IMR-90 (cell line): Measurements from ENCODE around the gene DDX31. TPM values are rescaled to one million over a fixed set of nuclear protein-coding genes. Genes with fewer than 3 reads are reported as not detected.

Experiments used
- ATAC-seq: fragments of 200-7000 bp; cut with Tn5 transposase; 2 replicates; pipeline ENCODE4 v1.9.1; 2020; ENCODE audit warnings: low read depth, mild to moderate bottlenecking, moderate library complexity
- BruUV-seq: library from RNA; stranded (reverse); fragments of 400-500 nt; replicated peaks from 2 replicates; lab custom pipeline; 2021; lab: Mats Ljungman, UMichigan
- CTCF ChIA-PET: fragments of 300-600 bp; formaldehyde crosslinking; extraction: SDS; loops from one replicate; lab custom pipeline; 2021; ENCODE audit warnings: antibody characterized with exemption; lab: Yijun Ruan, JAX
- POLR2A ChIA-PET: fragments of 300-600 bp; sonication (Branson Sonifier 250); formaldehyde crosslinking; loops from one replicate; lab custom pipeline; 2022; ENCODE audit warnings: antibody characterized with exemption; ENCODE audit not compliant: unreplicated experiment; lab: Charles Lee
- DNase-seq: peaks from one replicate; pipeline ENCODE4 v3.0.0; 2013
- H2AFZ ChIP-seq: replicated peaks from 2 replicates; pipeline ENCODE3; 2013; ENCODE audit warnings: low read length, mild to moderate bottlenecking; ENCODE audit not compliant: poor library complexity
- H2AK5ac ChIP-seq: 2 replicates; pipeline ENCODE4 v1.6.1; 2013; ENCODE audit warnings: low read depth, low read length, inconsistent platforms
- H2AK9ac ChIP-seq: replicated peaks from 2 replicates; pipeline ENCODE3; 2013; ENCODE audit warnings: mild to moderate bottlenecking, low read depth, low read length, moderate library complexity; ENCODE audit not compliant: poor library complexity
- H2BK120ac ChIP-seq: 2 replicates; pipeline ENCODE4 v1.6.1; 2013; ENCODE audit warnings: low read depth, low read length, inconsistent platforms
- H2BK15ac ChIP-seq: 3 replicates; pipeline ENCODE4 v1.6.1; 2013; ENCODE audit warnings: low read depth, low read length, inconsistent platforms
- H2BK20ac ChIP-seq: 2 replicates; pipeline ENCODE4 v1.6.1; 2013; ENCODE audit warnings: low read depth, mild to moderate bottlenecking, inconsistent platforms, low read length, moderate library complexity
- H2BK5ac ChIP-seq: 2 replicates; pipeline ENCODE4 v1.6.1; 2013; ENCODE audit warnings: mild to moderate bottlenecking, low read depth, low read length, inconsistent platforms; ENCODE audit not compliant: poor library complexity, severe bottlenecking
- H3K14ac ChIP-seq: replicated peaks from 2 replicates; pipeline ENCODE4 v1.6.1; 2013; ENCODE audit warnings: low read depth, low read length, inconsistent platforms
- H3K18ac ChIP-seq: 2 replicates; pipeline ENCODE4 v1.6.1; 2013; ENCODE audit warnings: low read depth, low read length, control low read depth
- H3K23ac ChIP-seq: 2 replicates; pipeline ENCODE4 v1.6.1; 2013; ENCODE audit warnings: low read depth, low read length, inconsistent platforms
- H3K27ac ChIP-seq: 2 replicates; pipeline ENCODE4 v1.5.1; 2013; ENCODE audit warnings: mild to moderate bottlenecking, control low read depth, low read length; ENCODE audit not compliant: insufficient read depth
- H3K27me3 ChIP-seq: 2 replicates; pipeline ENCODE4 v1.6.1; 2013; ENCODE audit warnings: low read length; ENCODE audit not compliant: control insufficient read depth, insufficient read depth
- H3K36me3 ChIP-seq: 2 replicates; pipeline ENCODE4 v1.6.1; 2013; ENCODE audit warnings: low read length, mixed read lengths; ENCODE audit not compliant: control insufficient read depth, insufficient read depth
- H3K4ac ChIP-seq: 2 replicates; pipeline ENCODE4 v1.6.1; 2013; ENCODE audit warnings: low read depth, low read length, inconsistent platforms
- H3K4me1 ChIP-seq: 2 replicates; pipeline ENCODE4 v1.6.1; 2013; ENCODE audit warnings: low read length, mixed read lengths; ENCODE audit not compliant: control insufficient read depth, insufficient read depth
- H3K4me2 ChIP-seq: 2 replicates; pipeline ENCODE4 v1.6.1; 2013; ENCODE audit warnings: low read depth, mild to moderate bottlenecking, control low read depth, low read length, moderate library complexity
- H3K4me3 ChIP-seq: 2 replicates; pipeline ENCODE4 v1.5.1; 2013; ENCODE audit warnings: low read depth, mild to moderate bottlenecking, control low read depth, low read length, moderate library complexity; ENCODE audit not compliant: insufficient read depth
- H3K56ac ChIP-seq: 2 replicates; pipeline ENCODE4 v1.6.1; 2013; ENCODE audit warnings: low read length, inconsistent platforms; ENCODE audit not compliant: insufficient read depth; ENCODE audit errors: extremely low read depth
- H3K79me1 ChIP-seq, 2 experiments: 2 replicates each; pipeline ENCODE4 v1.6.1; 2013; ENCODE audit warnings: low read length in 2 of 2, inconsistent platforms in 1 of 2, low read depth in 1 of 2
- H3K9ac ChIP-seq: 2 replicates; pipeline ENCODE4 v1.6.1; 2013; ENCODE audit warnings: low read depth, low read length, control low read depth
- H3K9me1 ChIP-seq: 2 replicates; pipeline ENCODE4 v1.6.1; 2013; ENCODE audit warnings: low read length, inconsistent platforms; ENCODE audit not compliant: insufficient read depth
- H3K9me3 ChIP-seq: 2 replicates; pipeline ENCODE4 v1.6.1; 2013; ENCODE audit warnings: low read length; ENCODE audit not compliant: control insufficient read depth, insufficient read depth
- H4K20me1 ChIP-seq: 2 replicates; pipeline ENCODE4 v1.6.1; 2013; ENCODE audit warnings: low read length, inconsistent platforms; ENCODE audit not compliant: insufficient read depth
- H4K5ac ChIP-seq: 2 replicates; pipeline ENCODE4 v1.6.1; 2013; ENCODE audit warnings: mild to moderate bottlenecking, low read depth, low read length, control low read depth
- H4K8ac ChIP-seq, 2 experiments: 2 replicates each; pipeline ENCODE4 v1.6.1; 2013; ENCODE audit warnings: low read depth in 2 of 2, low read length in 2 of 2, control low read depth in 1 of 2, inconsistent platforms in 1 of 2
- H4K91ac ChIP-seq: 2 replicates; pipeline ENCODE4 v1.6.1; 2013; ENCODE audit warnings: low read depth, low read length, inconsistent platforms; ENCODE audit not compliant: insufficient read depth
- BHLHE40 ChIP-seq: fragments of 150-350 bp; IDR thresholded peaks from 2 replicates; pipeline ENCODE4 v1.6.1; 2016; ENCODE audit warnings: mild to moderate bottlenecking, low read depth, low read length
- CEBPB ChIP-seq: IDR thresholded peaks from 2 replicates; pipeline ENCODE4 v1.6.1; 2012; ENCODE audit warnings: low read depth, low read length, improper control_type of control experiment
- CHD1 ChIP-seq: IDR thresholded peaks from 2 replicates; pipeline ENCODE4 v1.6.1; 2012; ENCODE audit warnings: low read depth, low read length, improper control_type of control experiment
- FOS ChIP-seq: fragments of 150-350 bp; IDR thresholded peaks from 2 replicates; pipeline ENCODE4 v1.6.1; 2016; ENCODE audit warnings: low read depth, low read length
- MAFK ChIP-seq: IDR thresholded peaks from 2 replicates; pipeline ENCODE4 v1.6.1; 2012; ENCODE audit warnings: low read depth, low read length, improper control_type of control experiment
- MAZ ChIP-seq: IDR thresholded peaks from 2 replicates; pipeline ENCODE4 v1.6.1; 2012; ENCODE audit warnings: low read depth, mild to moderate bottlenecking, low read length, improper control_type of control experiment, moderate library complexity, borderline replicate concordance
- MXI1 ChIP-seq: IDR thresholded peaks from 2 replicates; pipeline ENCODE4 v1.6.1; 2012; ENCODE audit warnings: low read depth, mild to moderate bottlenecking, low read length, moderate library complexity, borderline replicate concordance
- NFE2L2 ChIP-seq: fragments of 150-350 bp; IDR thresholded peaks from 2 replicates; pipeline ENCODE4 v1.6.1; 2016; ENCODE audit warnings: low read depth, mild to moderate bottlenecking, low read length
- POLR2A ChIP-seq: IDR thresholded peaks from 2 replicates; pipeline ENCODE4 v1.6.1; 2012; ENCODE audit warnings: mild to moderate bottlenecking, low read depth, low read length
- RAD21 ChIP-seq: IDR thresholded peaks from 2 replicates; pipeline ENCODE4 v1.6.1; 2012; ENCODE audit warnings: low read length, improper control_type of control experiment
- RCOR1 ChIP-seq: IDR thresholded peaks from 2 replicates; pipeline ENCODE4 v1.6.1; 2012; ENCODE audit warnings: mild to moderate bottlenecking, low read length, improper control_type of control experiment; ENCODE audit not compliant: insufficient replicate concordance
- RFX5 ChIP-seq: IDR thresholded peaks from 2 replicates; pipeline ENCODE4 v1.8.0; 2012; ENCODE audit warnings: low read depth, mild to moderate bottlenecking, low read length, moderate library complexity
- SMC3 ChIP-seq: fragments of 150-350 bp; IDR thresholded peaks from 2 replicates; pipeline ENCODE4 v1.6.1; 2016; ENCODE audit warnings: low read depth, mild to moderate bottlenecking, antibody characterized with exemption, low read length, moderate library complexity
- WGBS, 2 experiments: methylation state at CpG; one replicate each; pipeline versions ENCODE4 v1.1.5 to v1.1.7; 2013; ENCODE audit warnings: missing lambda C conversion rate in 2 of 2; ENCODE audit not compliant: insufficient read length in 1 of 2; ENCODE audit errors: extremely low coverage in 2 of 2; 5-methylcytosine and 5-hydroxymethylcytosine counted together
- dilution Hi-C: fragments of 300-500 bp; cut with HindIII; formaldehyde crosslinking; loops from one replicate; pipeline ENCODE4 v1.14.3; 2018; ENCODE audit warnings: low sequenced_read_pairs; ENCODE audit not compliant: unreplicated experiment
- in situ Hi-C: fragments of 300-500 bp; cut with MboI; formaldehyde crosslinking; loops from 3 replicates; pipeline ENCODE4 v1.14.3; 2019; ENCODE audit warnings: low sequenced_read_pairs, inconsistent platforms, mixed read lengths
- intact Hi-C: fragments of 100-400 bp; cut with micrococcal nuclease; formaldehyde crosslinking; loops from 2 replicates; pipeline ENCODE4 v1.10.0; 2022
- polyA plus RNA-seq, 3 experiments: library from polyadenylated mRNA; depleted of rRNA; stranded (reverse); fragments of >200 nt; gene quantifications; 2 replicates each; pipeline ENCODE4 v1.2.3, GENCODE V29; 2012; ENCODE audit warnings: low replicate concordance in 1 of 3
- total RNA-seq: library from RNA; depleted of rRNA; stranded (reverse); fragments of >200 nt; gene quantifications from 2 replicates; pipeline ENCODE4 v1.2.3, GENCODE V29; 2012
- TF ChIP-seq, protein P1 (sequence below): fragments of 150-350 bp; IDR thresholded peaks from 2 replicates; pipeline ENCODE4 v1.6.1; 2017; ENCODE audit warnings: mild to moderate bottlenecking, antibody characterized with exemption, low read length, low read depth
- TF ChIP-seq, protein P2 (sequence below): conservative IDR thresholded peaks from 2 replicates; pipeline ENCODE4 v1.5.1; 2012; ENCODE audit warnings: mild to moderate bottlenecking, low read depth, low read length, improper control_type of control experiment
- TF ChIP-seq, protein P3 (sequence below): fragments of 150-350 bp; IDR thresholded peaks from 2 replicates; pipeline ENCODE4 v1.6.1; 2016; ENCODE audit warnings: low read depth, mild to moderate bottlenecking, low read length, moderate library complexity, borderline replicate concordance

DDX31 gene
- total and polyA plus RNA-seq, 2 of the 4 experiments (the other 2 are of a cell fraction), result 10.7 to 14.0 TPM

DNA sequence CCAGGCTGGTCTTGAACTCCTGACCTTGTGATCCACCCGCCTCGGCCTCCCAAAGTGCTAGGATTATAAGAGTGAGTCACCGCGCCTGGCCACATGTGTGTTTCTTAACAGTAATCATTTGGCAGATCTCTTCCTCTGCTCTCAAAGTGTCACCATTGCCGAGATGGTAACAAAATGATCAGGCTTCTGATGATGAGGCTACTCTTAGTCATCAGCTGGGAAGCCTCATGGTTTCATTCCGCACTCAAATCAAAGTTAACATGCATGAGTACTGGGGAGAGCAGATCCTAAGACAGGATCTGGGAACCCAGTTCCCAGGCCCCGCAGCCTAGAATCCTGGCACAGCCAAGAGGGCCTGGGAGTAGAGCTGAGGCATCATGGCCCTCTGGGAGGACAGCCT, 60.0 kb downstream of the DDX31 start:
- Histone ChIP-seq H3K4me3 (no peak overlapping the region), H2AK9ac (no peak overlapping the region), H4K5ac (no peak overlapping the region), H3K23ac (no peak overlapping the region), H3K4me1 (peaks cover 3% of the 10 kb centered on the region), H2BK15ac (no peak overlapping the region), H3K9ac (no peak overlapping the region), H4K20me1 (peaks cover 15% of the 10 kb centered on the region; the same call in 1 of the 2 replicates), H3K36me3 (peaks cover 25% of the 10 kb centered on the region), H2BK20ac (no peak overlapping the region), H2BK120ac (no peak overlapping the region), H3K4me2 (no peak overlapping the region), H3K79me1 (peaks cover 0 to 6% of the 10 kb centered on the region in 2 experiments; a peak in 1 of 4 replicates), H4K8ac (no peak overlapping the region), H3K18ac (no peak overlapping the region), H2BK5ac (no peak overlapping the region), H3K4ac (no peak overlapping the region), H3K9me1 (peaks cover 3% of the 10 kb centered on the region), H3K27ac (no peak overlapping the region), H3K14ac (no peak overlapping the region), H3K56ac (no peak overlapping the region), H2AK5ac (no peak overlapping the region), H2AFZ (no peak overlapping the region), H4K91ac (no peak overlapping the region), H3K27me3 (no peaks in the 10 kb centered on the region), H3K9me3 (no peaks in the 10 kb centered on the region)
- in situ Hi-C loops, result no loop called here
- ChIA-PET POLR2A (no interaction called here), CTCF (interaction anchor here (0.6 kb wide), 1 partner anchor 14 kb away, joined by 4 read pairs; no protein-coding TSS in a partner anchor)
- BruUV-seq, result no TSS peak
- peak; percentile 96 for DNase-seq
- intact Hi-C loops, result no loop called here
- TF ChIP-seq, protein P1, sequence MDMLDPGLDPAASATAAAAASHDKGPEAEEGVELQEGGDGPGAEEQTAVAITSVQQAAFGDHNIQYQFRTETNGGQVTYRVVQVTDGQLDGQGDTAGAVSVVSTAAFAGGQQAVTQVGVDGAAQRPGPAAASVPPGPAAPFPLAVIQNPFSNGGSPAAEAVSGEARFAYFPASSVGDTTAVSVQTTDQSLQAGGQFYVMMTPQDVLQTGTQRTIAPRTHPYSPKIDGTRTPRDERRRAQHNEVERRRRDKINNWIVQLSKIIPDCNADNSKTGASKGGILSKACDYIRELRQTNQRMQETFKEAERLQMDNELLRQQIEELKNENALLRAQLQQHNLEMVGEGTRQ, result peak; percentile 26; the same call in 1 of the 2 replicates
- TF ChIP-seq RFX5 (no peak), MAZ (no peak), RAD21 (no peak), CEBPB (peak; percentile 42; the same call in 1 of the 2 replicates), RCOR1 (no peak), FOS (peak; percentile 60), MAFK (no peak), CHD1 (no peak), POLR2A (no peak), MXI1 (peak; percentile 41; the same call in 1 of the 2 replicates), BHLHE40 (peak; percentile 30; the same call in 1 of the 2 replicates), SMC3 (no peak), NFE2L2 (no peak)
- TF ChIP-seq, protein P2, sequence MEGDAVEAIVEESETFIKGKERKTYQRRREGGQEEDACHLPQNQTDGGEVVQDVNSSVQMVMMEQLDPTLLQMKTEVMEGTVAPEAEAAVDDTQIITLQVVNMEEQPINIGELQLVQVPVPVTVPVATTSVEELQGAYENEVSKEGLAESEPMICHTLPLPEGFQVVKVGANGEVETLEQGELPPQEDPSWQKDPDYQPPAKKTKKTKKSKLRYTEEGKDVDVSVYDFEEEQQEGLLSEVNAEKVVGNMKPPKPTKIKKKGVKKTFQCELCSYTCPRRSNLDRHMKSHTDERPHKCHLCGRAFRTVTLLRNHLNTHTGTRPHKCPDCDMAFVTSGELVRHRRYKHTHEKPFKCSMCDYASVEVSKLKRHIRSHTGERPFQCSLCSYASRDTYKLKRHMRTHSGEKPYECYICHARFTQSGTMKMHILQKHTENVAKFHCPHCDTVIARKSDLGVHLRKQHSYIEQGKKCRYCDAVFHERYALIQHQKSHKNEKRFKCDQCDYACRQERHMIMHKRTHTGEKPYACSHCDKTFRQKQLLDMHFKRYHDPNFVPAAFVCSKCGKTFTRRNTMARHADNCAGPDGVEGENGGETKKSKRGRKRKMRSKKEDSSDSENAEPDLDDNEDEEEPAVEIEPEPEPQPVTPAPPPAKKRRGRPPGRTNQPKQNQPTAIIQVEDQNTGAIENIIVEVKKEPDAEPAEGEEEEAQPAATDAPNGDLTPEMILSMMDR, result no peak
- TF ChIP-seq, protein P3, sequence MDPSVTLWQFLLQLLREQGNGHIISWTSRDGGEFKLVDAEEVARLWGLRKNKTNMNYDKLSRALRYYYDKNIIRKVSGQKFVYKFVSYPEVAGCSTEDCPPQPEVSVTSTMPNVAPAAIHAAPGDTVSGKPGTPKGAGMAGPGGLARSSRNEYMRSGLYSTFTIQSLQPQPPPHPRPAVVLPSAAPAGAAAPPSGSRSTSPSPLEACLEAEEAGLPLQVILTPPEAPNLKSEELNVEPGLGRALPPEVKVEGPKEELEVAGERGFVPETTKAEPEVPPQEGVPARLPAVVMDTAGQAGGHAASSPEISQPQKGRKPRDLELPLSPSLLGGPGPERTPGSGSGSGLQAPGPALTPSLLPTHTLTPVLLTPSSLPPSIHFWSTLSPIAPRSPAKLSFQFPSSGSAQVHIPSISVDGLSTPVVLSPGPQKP, result no peak
- WGBS, 2 experiments, result 73% methylated on average over 3 of the region's 7 CpGs; no CpG with 5 or more reads in 1 of the 2 experiments
- dilution Hi-C loops, result no loop called here
- peak; percentile 90 for ATAC-seq
